HepG2 (cell line): ENCODE measurements around the gene WDR19. TPM values are rescaled to one million over a fixed set of nuclear protein-coding genes. Genes with fewer than 3 reads are reported as not detected.

Source experiments
- ATAC-seq: fragments of 200-7000 bp; cut with Tn5 transposase; 3 replicates; pipeline ENCODE4 v1.9.1; 2020; ENCODE audit warnings: mild to moderate bottlenecking, moderate library complexity
- BruUV-seq: library from RNA; stranded (reverse); fragments of 400-500 nt; replicated peaks from 2 replicates; lab custom pipeline; 2021; lab: Mats Ljungman, UMichigan
- CTCF ChIA-PET: fragments of 300-600 bp; formaldehyde crosslinking; extraction: SDS; loops from one replicate; lab custom pipeline; 2021; ENCODE audit warnings: low total read pairs, inconsistent platforms, low intra/inter-chr PET ratio; lab: Yijun Ruan, JAX
- POLR2A ChIA-PET: fragments of 350-600 bp; sonication (Branson Sonifier 250); formaldehyde crosslinking; loops from one replicate; lab custom pipeline; 2020; ENCODE audit warnings: antibody characterized with exemption, inconsistent platforms; lab: Yijun Ruan, JAX
- DNase-seq: peaks from one replicate; pipeline ENCODE4 v3.0.0-alpha.2; 2015; ENCODE audit warnings: low spot score
- FAIRE-seq: peaks from 3 replicates; lab custom pipeline; 2011; peaks lifted over from hg19 to GRCh38; lab: Jason Lieb, UNC
- H2AFZ ChIP-seq: one replicate; pipeline ENCODE4 v1.6.1; 2011; ENCODE audit warnings: low read length, inconsistent platforms
- H3K27ac ChIP-seq: fragments of 300-600 bp; 3 replicates; pipeline ENCODE4 v1.8.0; 2011; ENCODE audit warnings: mixed run types, mild to moderate bottlenecking, mixed read lengths, low read length, inconsistent platforms; ENCODE audit not compliant: insufficient read depth; ENCODE audit errors: extremely low read length
- H3K27me3 ChIP-seq, 2 experiments: fragments of 200-600 bp in 1 of 2; 2 replicates in 1 of 2; 3 replicates in 1 of 2; pipeline versions ENCODE4 v1.6.0 to v1.8.0; 2011; ENCODE audit warnings: low read length in 2 of 2, mild to moderate bottlenecking in 2 of 2, moderate library complexity in 2 of 2, inconsistent platforms in 1 of 2; ENCODE audit not compliant: insufficient read depth in 2 of 2, control insufficient read depth in 1 of 2
- H3K36me3 ChIP-seq, 2 experiments: fragments of 200-600 bp in 1 of 2; replicated peaks in 1 of 2; 2 replicates in 1 of 2; 3 replicates in 1 of 2; pipeline versions ENCODE4 v1.5.1 to v1.8.0; 2011; ENCODE audit warnings: low read length in 2 of 2, inconsistent platforms in 1 of 2; ENCODE audit not compliant: insufficient read depth in 2 of 2, control insufficient read depth in 1 of 2
- H3K4me1 ChIP-seq: 2 replicates; pipeline ENCODE4 v1.5.1; 2012; ENCODE audit warnings: low read length, inconsistent platforms; ENCODE audit not compliant: insufficient read depth
- H3K4me2 ChIP-seq: 2 replicates; pipeline ENCODE4 v1.6.0; 2011; ENCODE audit warnings: low read depth, low read length, inconsistent platforms
- H3K4me3 ChIP-seq, 3 experiments: fragments of 200-600 bp in 1 of 3; sonication (generic), shearing (Covaris generic) in 1 of 3; replicated peaks in 1 of 3; 2 replicates each; pipeline ENCODE4 v1.5.1; 2011 to 2016; ENCODE audit warnings: low read length in 3 of 3, inconsistent platforms in 2 of 3, low read depth in 2 of 3, mild to moderate bottlenecking in 2 of 3, control low read depth in 1 of 3, mixed read lengths in 1 of 3; ENCODE audit not compliant: insufficient read depth in 1 of 3
- H3K79me2 ChIP-seq: one replicate; pipeline ENCODE4 v1.6.1; 2011; ENCODE audit warnings: low read length, inconsistent platforms; ENCODE audit not compliant: insufficient read depth
- H3K9ac ChIP-seq: 2 replicates; pipeline ENCODE4 v1.6.0; 2011; ENCODE audit warnings: mild to moderate bottlenecking, low read depth, low read length, inconsistent platforms; ENCODE audit not compliant: insufficient read depth
- H3K9me3 ChIP-seq: 2 replicates; pipeline ENCODE4 v1.5.1; 2012; ENCODE audit warnings: mild to moderate bottlenecking, low read length
- H4K20me1 ChIP-seq: 2 replicates; pipeline ENCODE4 v1.6.0; 2011; ENCODE audit warnings: inconsistent platforms, mild to moderate bottlenecking, low read length, moderate library complexity; ENCODE audit not compliant: insufficient read depth
- CERS6 ChIP-seq: sonication (generic); formaldehyde crosslinking; IDR thresholded peaks from 2 replicates; pipeline ENCODE4 v1.5.0; 2020; ENCODE audit warnings: missing genetic modification reagents
- FUBP1 ChIP-seq: sonication (generic); formaldehyde crosslinking; IDR thresholded peaks from 2 replicates; pipeline ENCODE4 v1.5.1; 2020; ENCODE audit warnings: missing genetic modification reagents, mild to moderate bottlenecking, borderline replicate concordance
- MTF1 ChIP-seq: sonication (generic); formaldehyde crosslinking; IDR thresholded peaks from 2 replicates; pipeline ENCODE4 v1.5.0; 2020; ENCODE audit warnings: missing genetic modification reagents
- NCOR1 ChIP-seq: fragments of 200-600 bp; sonication (generic); IDR thresholded peaks from 2 replicates; pipeline ENCODE4 v1.7.0; 2017; ENCODE audit warnings: antibody characterized with exemption, low read length, borderline replicate concordance
- NFE2L1 ChIP-seq: sonication (generic); formaldehyde crosslinking; IDR thresholded peaks from 2 replicates; pipeline ENCODE4 v1.4.0; 2020; ENCODE audit warnings: missing genetic modification reagents, mild to moderate bottlenecking, borderline replicate concordance
- PHF21A ChIP-seq: sonication (generic); formaldehyde crosslinking; IDR thresholded peaks from 2 replicates; pipeline ENCODE4 v1.5.0; 2020; ENCODE audit warnings: mild to moderate bottlenecking, missing genetic modification reagents
- SAFB2 ChIP-seq: sonication (generic); formaldehyde crosslinking; IDR thresholded peaks from 2 replicates; pipeline ENCODE4 v1.5.1; 2020; ENCODE audit warnings: missing genetic modification reagents, low read depth, mild to moderate bottlenecking, borderline replicate concordance
- WGBS: methylation state at CpG from one replicate; pipeline ENCODE4 v1.1.6; 2017; ENCODE audit warnings: low lambda C conversion rate; 5-methylcytosine and 5-hydroxymethylcytosine counted together
- in situ Hi-C: cut with HindIII; loops from 2 replicates; pipeline ENCODE4 v1.10.0; 2017; ENCODE audit warnings: low pct_unique_long_range_greater_than_20kb; ENCODE audit not compliant: extremely low pct_ligation_motif_present
- intact Hi-C: fragments of 100-400 bp; cut with micrococcal nuclease; formaldehyde crosslinking; loops from one replicate; pipeline ENCODE4 v1.10.0; 2022; ENCODE audit not compliant: unreplicated experiment
- polyA plus RNA-seq, 8 experiments: library from polyadenylated mRNA; depleted of rRNA in 3 of 8; stranded (reverse) in 7 of 8; unstranded in 1 of 8; fragments of >200 nt; fragmentation: Illumina TruSeq in 4 of 8; extraction: Trizol in 4 of 8; gene quantifications; 2 replicates each; pipeline versions ENCODE4 v1.2.1 to v1.2.3, GENCODE V29; 2011 to 2016; ENCODE audit warnings: low read depth in 4 of 8, missing spikeins in 1 of 8, mixed read lengths in 1 of 8; ENCODE audit not compliant: insufficient read depth in 1 of 8
- total RNA-seq, 5 experiments: library from RNA; depleted of rRNA; stranded (reverse); fragments of >200 nt; fragmentation: Illumina TruSeq; extraction: Trizol; gene quantifications; 2 replicates each; pipeline ENCODE4 v1.2.3, GENCODE V29; 2016; ENCODE audit warnings: low read depth in 1 of 5
- TF ChIP-seq, protein P1 (sequence below): sonication (generic); formaldehyde crosslinking; IDR thresholded peaks from 2 replicates; pipeline ENCODE4 v1.4.0; 2020; ENCODE audit warnings: missing genetic modification reagents, borderline replicate concordance
- TF ChIP-seq, protein P2 (sequence below): sonication (generic); formaldehyde crosslinking; IDR thresholded peaks from 2 replicates; pipeline ENCODE4 v1.5.1; 2020; ENCODE audit warnings: mild to moderate bottlenecking, missing genetic modification reagents, moderate library complexity

Gene WDR19
- total and polyA plus RNA-seq, 2 of the 13 experiments (the other 11 are each of a cell fraction or from before 2014, with no cell fraction given), result 22.9 to 34.1 TPM

- no TSS peak for BruUV-seq
- Histone ChIP-seq H3K27ac (no peak overlapping the region), H3K27me3 (no peaks in the 10 kb centered on the region), H3K4me2 (no peak overlapping the region), H3K9me3 (no peaks in the 10 kb centered on the region), H3K36me3 (peaks cover 0 to 9% of the 10 kb centered on the region in 2 experiments; a peak in 1 of 5 replicates), H4K20me1 (no peaks in the 10 kb centered on the region), H2AFZ (no peak overlapping the region), H3K9ac (no peak overlapping the region), H3K4me1 (peaks cover 8% of the 10 kb centered on the region; the same call in 1 of the 2 replicates), H3K79me2 (no peaks in the 10 kb centered on the region), H3K4me3 (no peak overlapping the region)
- POLR2A ChIA-PET, result no interaction called here
- no peak for TF ChIP-seq NCOR1
- TF ChIP-seq, protein P1, sequence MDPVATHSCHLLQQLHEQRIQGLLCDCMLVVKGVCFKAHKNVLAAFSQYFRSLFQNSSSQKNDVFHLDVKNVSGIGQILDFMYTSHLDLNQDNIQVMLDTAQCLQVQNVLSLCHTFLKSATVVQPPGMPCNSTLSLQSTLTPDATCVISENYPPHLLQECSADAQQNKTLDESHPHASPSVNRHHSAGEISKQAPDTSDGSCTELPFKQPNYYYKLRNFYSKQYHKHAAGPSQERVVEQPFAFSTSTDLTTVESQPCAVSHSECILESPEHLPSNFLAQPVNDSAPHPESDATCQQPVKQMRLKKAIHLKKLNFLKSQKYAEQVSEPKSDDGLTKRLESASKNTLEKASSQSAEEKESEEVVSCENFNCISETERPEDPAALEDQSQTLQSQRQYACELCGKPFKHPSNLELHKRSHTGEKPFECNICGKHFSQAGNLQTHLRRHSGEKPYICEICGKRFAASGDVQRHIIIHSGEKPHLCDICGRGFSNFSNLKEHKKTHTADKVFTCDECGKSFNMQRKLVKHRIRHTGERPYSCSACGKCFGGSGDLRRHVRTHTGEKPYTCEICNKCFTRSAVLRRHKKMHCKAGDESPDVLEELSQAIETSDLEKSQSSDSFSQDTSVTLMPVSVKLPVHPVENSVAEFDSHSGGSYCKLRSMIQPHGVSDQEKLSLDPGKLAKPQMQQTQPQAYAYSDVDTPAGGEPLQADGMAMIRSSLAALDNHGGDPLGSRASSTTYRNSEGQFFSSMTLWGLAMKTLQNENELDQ (CRISPR knock-in tag), result no peak
- no peak for TF ChIP-seq FUBP1 (CRISPR knock-in tag)
- TF ChIP-seq CERS6 (CRISPR knock-in tag), result no peak
- no peak for TF ChIP-seq MTF1 (CRISPR knock-in tag)
- TF ChIP-seq PHF21A (CRISPR knock-in tag), result no peak
- no peak for TF ChIP-seq NFE2L1
- TF ChIP-seq SAFB2 (CRISPR knock-in tag), result no peak
- TF ChIP-seq, protein P2, sequence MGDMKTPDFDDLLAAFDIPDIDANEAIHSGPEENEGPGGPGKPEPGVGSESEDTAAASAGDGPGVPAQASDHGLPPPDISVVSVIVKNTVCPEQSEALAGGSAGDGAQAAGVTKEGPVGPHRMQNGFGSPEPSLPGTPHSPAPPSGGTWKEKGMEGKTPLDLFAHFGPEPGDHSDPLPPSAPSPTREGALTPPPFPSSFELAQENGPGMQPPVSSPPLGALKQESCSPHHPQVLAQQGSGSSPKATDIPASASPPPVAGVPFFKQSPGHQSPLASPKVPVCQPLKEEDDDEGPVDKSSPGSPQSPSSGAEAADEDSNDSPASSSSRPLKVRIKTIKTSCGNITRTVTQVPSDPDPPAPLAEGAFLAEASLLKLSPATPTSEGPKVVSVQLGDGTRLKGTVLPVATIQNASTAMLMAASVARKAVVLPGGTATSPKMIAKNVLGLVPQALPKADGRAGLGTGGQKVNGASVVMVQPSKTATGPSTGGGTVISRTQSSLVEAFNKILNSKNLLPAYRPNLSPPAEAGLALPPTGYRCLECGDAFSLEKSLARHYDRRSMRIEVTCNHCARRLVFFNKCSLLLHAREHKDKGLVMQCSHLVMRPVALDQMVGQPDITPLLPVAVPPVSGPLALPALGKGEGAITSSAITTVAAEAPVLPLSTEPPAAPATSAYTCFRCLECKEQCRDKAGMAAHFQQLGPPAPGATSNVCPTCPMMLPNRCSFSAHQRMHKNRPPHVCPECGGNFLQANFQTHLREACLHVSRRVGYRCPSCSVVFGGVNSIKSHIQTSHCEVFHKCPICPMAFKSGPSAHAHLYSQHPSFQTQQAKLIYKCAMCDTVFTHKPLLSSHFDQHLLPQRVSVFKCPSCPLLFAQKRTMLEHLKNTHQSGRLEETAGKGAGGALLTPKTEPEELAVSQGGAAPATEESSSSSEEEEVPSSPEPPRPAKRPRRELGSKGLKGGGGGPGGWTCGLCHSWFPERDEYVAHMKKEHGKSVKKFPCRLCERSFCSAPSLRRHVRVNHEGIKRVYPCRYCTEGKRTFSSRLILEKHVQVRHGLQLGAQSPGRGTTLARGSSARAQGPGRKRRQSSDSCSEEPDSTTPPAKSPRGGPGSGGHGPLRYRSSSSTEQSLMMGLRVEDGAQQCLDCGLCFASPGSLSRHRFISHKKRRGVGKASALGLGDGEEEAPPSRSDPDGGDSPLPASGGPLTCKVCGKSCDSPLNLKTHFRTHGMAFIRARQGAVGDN (CRISPR knock-in tag), result no peak
- CTCF ChIA-PET, result no interaction called here
- intact Hi-C loops (no loop called here), in situ Hi-C loops (no loop called here)
- DNase-seq (no peak), FAIRE-seq (no peak), ATAC-seq (no peak)
- WGBS, result 91% methylated on average over 2 of the region's 2 CpGs
Measured at GRCh38 chr4:39256436-39256835, 74.1 kb downstream of the WDR19 start.
